HG03175 (cell line): ENCODE results near the gene USH1C.

Experiments
- ATAC-seq: cut with Tn5 transposase; IDR thresholded peaks from one replicate; pipeline ENCODE4 v1.9.1; 2021; ENCODE audit warnings: mild to moderate bottlenecking, moderate library complexity; ENCODE audit not compliant: unreplicated experiment

The USH1C gene

GRCh38 chr11:17477361-17477760, 66.9 kb downstream of the USH1C start:
- ATAC-seq, result no peak

- ATAC-seq, result no peak
Measured at GRCh38 chr11:17477084-17477333, 67.2 kb downstream of the USH1C start.

- ATAC-seq, result no peak
Measured at GRCh38 chr11:17476317-17477083, 67.7 kb downstream of the USH1C start, which contains the start of gene ABCC8. TSS of gene ABCC8 (minus strand) at chr11:17476845. CDS start at chr11:17476776, 69 bp downstream.

GRCh38 chr11:17475666-17476316, 68.4 kb downstream of the USH1C start:
- ATAC-seq, result no peak

- no peak for ATAC-seq
Measured at GRCh38 chr11:17473071-17473744, 71.0 kb downstream of the USH1C start.

GRCh38 chr11:17472467-17472866, 71.7 kb downstream of the USH1C start:
- ATAC-seq, result no peak

GRCh38 chr11:17471501-17471900, 72.7 kb downstream of the USH1C start:
- no peak for ATAC-seq

- no peak for ATAC-seq
Measured at GRCh38 chr11:17469998-17470397, 74.2 kb downstream of the USH1C start.

- no peak for ATAC-seq
Measured at GRCh38 chr11:17468122-17468521, 76.1 kb downstream of the USH1C start.

GRCh38 chr11:17463546-17464174, 80.6 kb downstream of the USH1C start:
- ATAC-seq, result no peak

GRCh38 chr11:17462940-17463339, 81.3 kb downstream of the USH1C start:
- no peak for ATAC-seq

- ATAC-seq, result no peak
Measured at GRCh38 chr11:17460406-17460805, 83.8 kb downstream of the USH1C start.

- no peak for ATAC-seq
Measured at GRCh38 chr11:17459236-17459896, 84.8 kb downstream of the USH1C start.

GRCh38 chr11:17458268-17458667, 85.9 kb downstream of the USH1C start:
- no peak for ATAC-seq

GRCh38 chr11:17457396-17458173, 86.6 kb downstream of the USH1C start:
- no peak for ATAC-seq

- no peak for ATAC-seq
Measured at GRCh38 chr11:17452668-17453067, 91.5 kb downstream of the USH1C start.

GRCh38 chr11:17449158-17449557, 95.1 kb downstream of the USH1C start:
- ATAC-seq, result no peak

- ATAC-seq, result no peak
Measured at GRCh38 chr11:17446482-17446881, 97.7 kb downstream of the USH1C start.

GRCh38 chr11:17445240-17445795, 98.9 kb downstream of the USH1C start:
- ATAC-seq, result no peak
